Esophagus mucosa (tissue), 1 donor: ENCODE measurements around the gene IFNGR1. TPM values are rescaled to one million over a fixed set of nuclear protein-coding genes. Genes with fewer than 3 reads are reported as not detected.

Experiments
- ATAC-seq: fragments of 200-7000 bp; cut with Tn5 transposase; one replicate; pipeline ENCODE4 v1.9.1; 2020
- total RNA-seq: library from RNA; stranded (reverse); gene quantifications from one replicate; pipeline ENCODE4 v1.2.4, GENCODE V29; 2023
- donor health status: DM: yes; HTN: yes; CAD: no.

Gene IFNGR1
- total RNA-seq, 1 donor from 2014 or later: 53.5 TPM

GRCh38 chr6:137173501-137173900, 45.7 kb downstream of the IFNGR1 start, which contains the start of gene IL22RA2:
IL22RA2 (minus strand) TSS chr6:137173644; CDS start chr6:137161749, 11,895 bp downstream.
- ATAC-seq: no peak

DNA sequence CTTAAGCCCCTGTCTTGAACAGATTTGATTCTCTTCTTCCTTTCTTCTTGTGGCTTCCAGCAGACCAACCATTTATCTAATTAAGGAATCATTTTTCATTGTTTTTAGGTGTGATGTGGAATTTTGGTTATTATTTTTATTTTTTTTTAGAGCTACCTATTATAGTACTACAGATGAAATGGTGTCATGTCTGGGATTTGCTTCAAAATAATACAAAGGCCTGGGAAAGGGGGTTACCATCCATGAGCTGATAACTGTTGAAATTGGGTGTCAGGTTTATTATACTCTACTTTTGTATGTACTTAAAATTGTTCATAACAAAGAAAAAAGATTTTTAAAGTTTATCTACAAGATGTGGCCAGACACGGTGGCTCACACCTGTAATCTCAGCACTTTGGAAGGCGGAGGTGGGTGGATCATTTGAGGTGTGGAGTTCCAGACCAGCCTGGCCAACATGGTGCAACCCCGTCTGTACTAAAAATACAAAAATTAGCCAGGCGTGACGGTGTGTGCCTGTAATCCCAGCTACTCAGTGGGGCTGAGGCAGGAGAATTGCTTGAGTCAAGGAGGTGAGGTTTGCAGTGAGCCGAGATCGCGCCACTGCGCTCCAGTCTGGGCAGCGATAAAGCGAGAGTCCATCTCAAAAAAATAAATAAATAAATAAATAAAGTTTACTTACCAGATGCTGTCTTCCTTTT, 46.3 kb downstream of the IFNGR1 start:
- no peak for ATAC-seq

- no peak for ATAC-seq
These were observed 47.1 kb downstream of the IFNGR1 start for GRCh38 chr6:137171824-137172733.

- no peak for ATAC-seq
These were observed 48.2 kb downstream of the IFNGR1 start for GRCh38 chr6:137171053-137171374.

GRCh38 chr6:137170266-137171052, 48.7 kb downstream of the IFNGR1 start:
- no peak for ATAC-seq

DNA sequence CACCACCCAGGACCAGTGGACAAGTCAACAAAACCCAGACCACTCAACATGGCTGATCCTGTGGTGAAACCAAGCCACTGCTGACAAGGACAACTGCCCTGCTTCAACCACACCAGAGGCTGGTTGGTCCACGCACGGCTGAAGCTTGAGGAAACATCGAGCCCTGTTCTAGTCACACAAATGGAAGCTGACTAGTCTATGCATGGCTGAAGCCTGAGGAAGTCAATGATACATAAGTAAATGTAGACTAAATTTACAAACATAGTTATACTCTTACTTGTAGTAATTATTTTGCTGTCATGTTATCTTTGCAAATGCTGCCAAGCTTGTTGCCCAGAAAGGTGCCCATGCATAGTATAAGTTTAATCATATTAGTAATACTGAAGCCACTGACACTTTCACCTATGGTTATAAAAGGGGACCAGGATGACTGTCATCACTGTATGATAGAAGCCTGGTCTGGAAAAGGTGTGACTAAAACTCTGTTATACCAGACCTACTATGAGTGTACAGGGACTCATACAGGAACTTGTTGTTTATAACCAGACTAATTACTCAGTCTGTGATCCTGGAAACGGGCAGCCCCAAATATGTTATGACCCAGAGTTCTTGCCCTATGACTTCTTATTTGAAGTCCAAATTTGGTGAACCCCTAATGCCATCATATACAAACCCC, 51.3 kb downstream of the IFNGR1 start:
- no peak for ATAC-seq

GRCh38 chr6:137166247-137167098, 52.7 kb downstream of the IFNGR1 start:
- no peak for ATAC-seq

DNA sequence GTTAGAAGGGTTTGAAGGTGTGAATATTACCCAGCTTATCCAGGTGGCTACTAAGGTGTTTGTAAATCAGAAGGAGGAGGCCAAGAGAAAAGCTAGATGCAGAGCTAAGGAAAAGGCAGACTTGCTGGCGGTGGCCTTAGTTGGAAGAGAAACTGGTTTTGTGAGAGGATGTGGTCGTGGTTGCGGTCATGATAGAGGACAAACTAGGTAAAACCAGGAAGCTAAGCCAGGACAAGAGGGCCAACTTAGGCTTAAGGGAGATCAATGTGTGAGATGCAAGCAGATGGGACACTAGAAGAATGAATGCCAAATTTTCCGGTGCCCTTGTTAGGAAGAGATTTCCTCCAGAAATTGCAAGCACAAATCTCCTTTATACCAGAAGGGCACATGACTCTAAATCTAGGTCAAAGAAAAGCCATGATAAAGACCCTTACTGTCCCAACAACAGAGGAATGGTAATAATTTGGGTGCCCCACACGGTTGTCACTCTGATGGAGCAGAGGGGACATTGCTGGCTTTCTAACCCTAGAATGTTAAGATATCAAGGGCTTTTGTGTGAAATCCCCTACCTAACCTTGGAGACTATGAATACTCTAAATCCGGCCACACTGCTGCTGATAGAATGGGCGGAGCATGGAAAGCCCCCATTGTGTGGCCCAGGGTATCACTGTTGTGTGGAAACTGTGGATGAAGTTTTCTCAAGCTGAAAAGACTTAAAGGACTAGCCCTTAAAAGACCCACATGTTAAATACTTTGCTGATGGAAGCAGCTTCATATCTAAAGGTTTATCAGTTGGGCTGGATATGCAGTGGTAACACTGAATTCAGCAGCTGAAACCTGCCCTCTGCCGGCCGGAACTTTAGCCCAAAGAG, 53.6 kb downstream of the IFNGR1 start:
- ATAC-seq: peak; percentile 47

GRCh38 chr6:137163732-137164318, 55.4 kb downstream of the IFNGR1 start:
- ATAC-seq: no peak

DNA sequence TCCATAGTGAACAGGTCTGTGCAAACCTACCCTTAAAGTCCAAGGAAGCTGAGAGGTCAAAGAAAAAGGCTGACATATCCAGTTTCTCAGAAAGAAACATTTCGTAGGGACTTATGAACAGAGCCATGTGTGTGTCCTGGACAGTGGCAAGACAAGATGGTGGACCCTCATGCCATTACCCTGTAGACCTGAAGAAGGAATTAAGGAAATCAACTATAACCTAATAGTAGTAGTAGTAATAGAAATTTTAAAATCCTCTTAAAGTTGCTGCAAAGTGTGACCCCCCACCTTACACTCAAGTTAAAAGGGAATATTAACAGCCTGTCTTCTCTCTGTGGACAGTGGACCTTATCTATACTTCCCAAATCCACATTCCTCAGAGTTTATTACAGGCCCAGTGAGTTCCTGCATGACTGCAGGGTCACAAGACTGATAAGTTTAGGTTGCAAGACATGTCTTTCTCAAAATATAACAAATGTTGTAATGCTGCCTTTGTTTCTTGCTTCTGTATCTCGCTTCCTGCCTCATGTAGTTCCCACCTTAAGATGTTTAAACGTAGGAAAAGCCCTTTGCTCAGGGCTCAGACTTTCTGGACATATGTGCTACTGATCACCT, 56.4 kb downstream of the IFNGR1 start:
- ATAC-seq: no peak

- no peak for ATAC-seq
These were observed 57.2 kb downstream of the IFNGR1 start for GRCh38 chr6:137161949-137162348.

- ATAC-seq: no peak
These were observed 58.4 kb downstream of the IFNGR1 start for GRCh38 chr6:137160763-137161162.

- no peak for ATAC-seq
These were observed 59.3 kb downstream of the IFNGR1 start for GRCh38 chr6:137159912-137160311.

GRCh38 chr6:137157601-137158000, 61.6 kb downstream of the IFNGR1 start:
- peak; percentile 63 for ATAC-seq

DNA sequence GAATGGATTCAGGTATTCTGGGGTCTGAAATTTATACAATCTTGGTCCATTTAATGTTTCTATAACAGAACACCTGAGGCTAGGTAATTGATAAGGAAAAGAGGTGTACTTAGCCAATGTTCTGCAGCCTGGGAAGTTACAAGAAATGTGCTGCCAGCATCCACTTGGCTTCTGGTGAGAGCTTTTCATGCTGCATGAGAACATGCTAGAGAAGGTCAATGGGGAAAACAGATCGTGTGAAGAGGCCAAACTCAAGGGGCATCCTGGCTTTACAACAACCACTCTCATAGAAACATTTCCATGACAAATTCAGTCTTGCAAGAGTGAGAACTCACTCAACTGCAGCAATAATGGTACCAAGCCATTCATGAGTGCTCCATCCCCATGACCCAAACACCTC, 62.5 kb downstream of the IFNGR1 start:
- ATAC-seq: no peak

DNA sequence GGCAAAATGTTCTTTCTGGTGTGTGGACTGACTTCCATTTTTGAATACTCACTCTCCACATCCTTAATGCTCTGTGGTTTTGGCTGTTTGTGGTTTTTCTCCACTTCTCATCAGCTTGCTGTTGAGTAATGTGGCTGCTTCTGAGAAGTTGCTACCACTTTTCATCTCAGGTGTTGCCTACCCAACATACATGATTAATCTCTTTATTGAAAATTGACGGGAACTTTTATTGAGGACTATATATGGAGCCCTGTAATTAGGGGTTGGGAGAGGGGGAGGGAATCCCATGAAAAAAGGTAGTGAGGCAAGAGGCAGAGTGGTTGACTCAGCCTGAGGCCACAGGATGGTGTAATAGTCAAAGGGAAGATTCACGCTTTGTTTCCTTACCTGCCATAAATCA, 63.4 kb downstream of the IFNGR1 start:
- ATAC-seq: peak; percentile 74

- ATAC-seq: no peak
These were observed 69.1 kb downstream of the IFNGR1 start for GRCh38 chr6:137150072-137150471.

- no peak for ATAC-seq
These were observed 70.2 kb downstream of the IFNGR1 start for GRCh38 chr6:137149035-137149393.

DNA sequence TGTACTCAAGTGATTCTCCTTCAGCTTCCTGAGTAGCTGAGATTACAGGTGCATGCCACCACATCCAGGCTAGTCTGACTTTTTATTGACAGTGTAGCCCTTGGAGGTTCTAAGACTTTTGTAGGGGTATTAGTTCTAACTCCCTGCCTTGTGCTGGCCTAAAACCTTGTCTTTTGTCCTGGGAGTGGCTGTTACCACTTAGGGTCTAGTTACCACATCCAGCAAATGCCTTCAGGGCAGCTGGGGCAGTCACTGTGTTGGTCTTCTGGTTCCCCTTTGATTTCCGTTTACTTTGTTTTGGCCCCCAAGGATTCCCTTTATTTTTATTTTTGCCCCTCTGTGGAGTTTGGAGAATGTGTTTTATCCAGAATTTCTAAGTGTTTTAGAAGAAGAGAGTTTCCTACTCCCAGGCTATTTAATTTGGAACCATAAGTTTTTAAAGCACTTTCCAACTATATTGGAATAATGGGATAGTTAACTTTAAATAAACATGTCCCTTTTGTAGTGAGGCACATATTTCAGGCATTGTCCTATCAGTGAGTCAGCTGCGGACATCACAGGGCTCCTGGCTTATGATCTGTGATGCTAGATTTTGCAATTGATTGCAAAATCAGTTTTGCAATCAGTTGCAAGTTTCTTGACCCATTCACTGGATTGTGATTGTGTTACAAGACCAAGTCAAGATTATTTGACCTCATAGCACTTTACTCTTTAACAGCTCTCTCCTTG, 70.7 kb downstream of the IFNGR1 start:
- peak; percentile 37 for ATAC-seq
